ENCODE measurements around the gene CCDC148.
"Not testable (repeated sequence)": the region's sequence is repeated elsewhere in the genome, so short reads cannot be mapped to it uniquely, and the experiment has no call there.

The CCDC148 gene

GRCh38 chr2:158346032-158346431 lies 110.5 kb downstream of the CCDC148 start:
- no peak for DNase-seq

DNA sequence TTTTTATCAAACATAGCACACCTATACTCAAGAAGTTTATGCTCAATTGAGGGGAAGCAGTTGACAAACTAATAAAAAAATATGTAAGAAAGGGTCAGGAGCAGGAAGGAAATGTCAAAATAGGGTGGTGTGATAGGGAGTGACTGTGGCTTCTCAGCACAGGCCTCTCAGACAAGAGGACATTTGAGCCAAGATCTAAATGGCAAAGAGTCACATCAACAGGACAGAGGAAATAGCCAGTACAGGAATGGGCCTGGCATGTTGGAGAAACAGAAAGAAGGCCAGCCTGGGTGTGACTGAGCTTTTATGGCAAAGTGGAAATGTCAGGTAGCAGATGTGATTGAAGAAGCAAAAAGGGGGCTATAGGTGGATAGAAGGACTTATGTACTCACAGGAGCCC lies 117.0 kb downstream of the CCDC148 start:
- DNase-seq: no peak

- no peak for DNase-seq
Measured at GRCh38 chr2:158337018-158337417, 119.5 kb downstream of the CCDC148 start.

- not testable (repeated sequence) for DNase-seq
Measured at GRCh38 chr2:158331799-158332198, 124.8 kb downstream of the CCDC148 start.

- no peak for DNase-seq
Measured at GRCh38 chr2:158325782-158326340, 130.7 kb downstream of the CCDC148 start.

DNA sequence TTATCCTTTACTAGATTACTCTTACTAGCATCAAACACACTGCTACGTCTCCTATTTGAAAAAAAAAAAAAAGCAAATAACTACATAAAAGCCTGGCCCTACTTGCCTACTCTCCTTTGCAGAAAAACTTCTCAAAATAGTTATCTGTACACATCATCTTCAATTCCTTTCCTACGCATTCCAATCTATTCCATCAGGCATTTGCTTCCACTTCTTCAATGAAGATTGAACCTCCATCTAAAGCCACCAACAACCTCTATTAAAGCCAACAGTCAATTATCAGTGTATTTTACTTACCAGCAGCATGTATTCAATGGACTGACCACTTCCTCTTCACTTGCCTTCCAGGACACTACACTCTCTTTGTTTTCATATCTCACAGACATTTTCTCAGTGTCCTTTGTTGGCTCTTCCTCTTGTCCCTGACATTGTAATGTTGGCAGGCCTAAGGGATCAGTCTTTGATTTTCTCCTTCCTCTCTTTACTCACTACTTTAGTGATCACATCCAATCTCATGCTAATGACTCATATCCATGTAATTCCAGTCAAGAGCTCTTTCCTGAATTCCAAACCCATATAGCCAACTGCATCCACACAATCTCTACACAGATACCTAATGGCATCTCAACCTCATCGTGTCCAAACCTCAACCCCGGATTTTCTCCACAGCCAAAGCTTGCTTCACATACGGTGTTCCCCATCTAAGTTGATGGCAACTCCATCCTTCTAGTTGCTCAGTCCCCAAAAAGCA lies 131.3 kb downstream of the CCDC148 start:
- no peak for DNase-seq

- DNase-seq: no peak
Measured at GRCh38 chr2:158323381-158323780, 133.2 kb downstream of the CCDC148 start.

GRCh38 chr2:158321264-158321663 lies 135.3 kb downstream of the CCDC148 start:
- no peak for DNase-seq

GRCh38 chr2:158319269-158319668 lies 137.3 kb downstream of the CCDC148 start:
- DNase-seq: no peak

DNA sequence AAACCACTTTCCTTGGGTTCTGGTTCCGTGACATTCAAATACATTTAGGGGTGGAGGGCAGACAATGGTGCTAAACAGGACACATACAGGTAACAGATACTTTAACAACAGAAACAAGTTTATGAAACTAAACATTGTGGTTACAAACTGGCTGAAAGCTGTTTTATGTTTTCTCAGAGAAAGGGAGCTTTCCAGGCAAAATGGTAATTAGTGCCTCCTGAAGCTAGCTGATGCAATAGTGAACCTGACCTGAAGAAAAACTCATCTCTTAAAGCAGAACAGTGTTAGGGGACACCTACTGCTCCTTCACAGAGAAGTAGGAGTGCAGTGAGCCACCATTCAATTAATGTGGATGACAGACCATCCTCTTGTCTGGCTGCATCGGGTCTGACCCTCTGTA lies 138.9 kb downstream of the CCDC148 start:
- no peak for DNase-seq

GRCh38 chr2:158315803-158316414 lies 140.6 kb downstream of the CCDC148 start:
- no peak for DNase-seq

GRCh38 chr2:158315000-158315399 lies 141.6 kb downstream of the CCDC148 start:
- DNase-seq: no peak

DNA sequence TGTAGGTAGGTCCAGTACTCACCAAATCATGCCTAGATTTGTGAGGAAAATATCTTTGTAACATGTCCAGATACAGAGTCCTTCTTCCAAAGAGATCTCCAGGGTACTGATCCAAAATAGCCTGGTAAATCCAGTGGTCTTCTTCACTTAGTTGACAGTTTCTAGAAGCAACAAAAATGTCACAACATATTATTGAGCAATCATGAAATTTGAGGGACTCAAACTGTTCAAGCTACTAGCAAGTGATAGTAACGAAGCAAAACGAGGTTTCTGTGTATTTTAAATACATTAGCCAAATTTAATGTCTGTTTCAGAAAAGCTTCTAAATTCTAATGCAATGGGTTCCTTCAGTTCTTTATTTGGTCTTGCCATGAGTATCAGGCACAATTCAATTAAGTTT lies 142.8 kb downstream of the CCDC148 start:
- no peak for DNase-seq

- DNase-seq: no peak
Measured at GRCh38 chr2:158312981-158313380, 143.6 kb downstream of the CCDC148 start.

GRCh38 chr2:158310407-158310806 lies 146.1 kb downstream of the CCDC148 start:
- DNase-seq: not testable (repeated sequence)

- DNase-seq: no peak
Measured at GRCh38 chr2:158305501-158305900, 151.1 kb downstream of the CCDC148 start.

GRCh38 chr2:158300394-158300793 lies 156.2 kb downstream of the CCDC148 start:
- DNase-seq: no peak

DNA sequence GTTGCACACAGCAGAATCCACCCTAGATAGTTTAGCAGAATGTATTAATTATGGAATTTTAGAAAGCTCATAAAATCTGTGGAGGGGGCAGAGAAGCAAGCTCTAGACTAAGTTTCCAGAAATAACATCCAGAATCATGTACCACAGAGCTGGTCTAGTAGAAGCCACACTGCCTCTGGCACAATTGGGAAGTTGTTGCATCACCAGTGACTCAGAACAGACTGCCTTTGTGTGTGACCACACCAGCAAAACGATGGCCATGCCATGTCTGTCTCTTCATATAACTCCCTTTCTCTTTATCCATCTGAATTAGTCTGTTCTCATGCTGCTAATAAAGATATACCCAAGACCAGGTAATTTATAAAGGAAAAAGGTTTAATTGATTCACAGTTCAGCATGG lies 158.9 kb downstream of the CCDC148 start:
- DNase-seq: no peak

DNA sequence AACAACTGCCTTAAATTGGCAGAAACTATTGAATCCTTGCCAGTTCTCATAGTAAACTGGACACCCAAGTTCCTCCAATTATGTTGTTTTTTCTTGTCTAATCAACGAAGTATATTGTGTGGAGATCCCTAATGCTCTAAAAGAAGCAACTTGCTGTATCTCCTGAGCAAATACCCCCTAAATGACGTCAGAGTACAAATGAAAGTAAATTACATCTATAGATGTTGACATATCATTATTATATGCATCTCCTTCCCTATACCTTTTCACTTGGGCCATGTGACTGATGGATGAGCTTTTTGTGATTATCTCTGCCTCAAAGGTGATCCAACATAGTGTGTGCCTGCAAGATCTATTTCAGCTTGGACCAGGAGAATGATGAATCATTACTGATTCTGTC lies 159.4 kb downstream of the CCDC148 start:
- DNase-seq: no peak

DNA sequence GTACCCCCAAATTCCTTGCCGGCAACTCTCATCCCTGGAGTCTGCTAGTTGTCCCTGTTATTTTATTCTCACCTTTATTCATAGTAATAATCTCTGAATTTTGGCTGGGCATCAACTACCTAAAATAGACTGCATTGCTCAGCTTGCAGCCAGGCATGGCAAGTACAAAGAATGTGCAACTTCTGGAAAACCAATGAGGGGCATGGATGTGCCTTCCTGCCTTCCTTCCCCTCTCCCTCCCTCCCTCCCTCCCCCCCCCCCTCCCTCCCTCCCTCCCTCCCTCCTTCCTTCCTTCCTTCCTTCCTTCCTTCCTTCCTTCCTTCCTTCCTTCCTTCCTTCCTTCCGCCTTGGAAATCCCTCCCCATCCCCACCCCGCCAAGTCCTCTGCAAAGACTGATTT lies 162.8 kb downstream of the CCDC148 start:
- DNase-seq: no peak

DNA sequence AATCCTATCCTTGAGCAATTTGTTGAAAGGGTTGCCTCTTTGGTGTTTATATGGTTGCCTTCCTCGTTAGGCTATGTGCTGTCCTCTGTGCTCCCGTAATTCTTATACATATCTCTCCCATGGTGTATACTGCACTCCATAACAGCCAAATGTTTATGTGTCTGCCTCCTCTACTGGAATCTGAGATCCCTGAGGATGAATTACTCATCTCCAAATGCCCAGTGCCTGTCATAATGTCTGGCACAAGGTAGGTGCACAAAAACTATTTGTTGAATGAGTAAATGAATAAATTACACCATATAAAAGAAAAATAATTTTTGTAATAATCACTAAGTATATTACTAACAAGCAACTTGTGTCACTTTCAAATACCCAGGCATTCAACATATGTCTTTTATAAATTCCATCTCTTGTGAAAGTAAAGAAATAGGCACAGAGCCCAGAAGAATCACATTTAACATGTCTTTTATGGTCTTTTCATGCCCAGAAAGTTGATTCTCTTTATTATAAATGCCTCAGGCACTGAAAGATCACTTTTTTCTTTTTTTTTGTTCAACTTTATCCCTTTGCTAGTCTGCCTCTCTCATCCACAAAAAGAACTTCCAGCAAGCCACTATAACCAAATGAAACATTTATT lies 164.9 kb downstream of the CCDC148 start:
- no peak for DNase-seq

- no peak for DNase-seq
Measured at GRCh38 chr2:158290225-158290624, 166.3 kb downstream of the CCDC148 start.

- DNase-seq: no peak
Measured at GRCh38 chr2:158276619-158277471, 179.7 kb downstream of the CCDC148 start.

Data from CD4-positive, alpha-beta T cell treated with Interleukin-10 for 1 hour (primary cell).